Endothelial cell of umbilical vein (primary cell): ENCODE measurements around the gene AMT. TPM values are rescaled to one million over a fixed set of nuclear protein-coding genes. Genes with fewer than 3 reads are reported as not detected.

Experiments used
- BruUV-seq: library from RNA; stranded (reverse); fragments of 400-500 nt; replicated peaks from 2 replicates; lab custom pipeline; 2021; lab: Mats Ljungman, UMichigan
- CTCF ChIA-PET: fragments of 300-600, 350-600 bp; sonication (Branson Sonifier 250); formaldehyde crosslinking; loops from one replicate; lab custom pipeline; 2021; ENCODE audit warnings: antibody characterized with exemption, inconsistent platforms; lab: Charles Lee
- POLR2A ChIA-PET: fragments of 300-600, 350-600 bp; sonication (Branson Sonifier 250); formaldehyde crosslinking; loops from one replicate; lab custom pipeline; 2021; ENCODE audit warnings: antibody characterized with exemption, inconsistent platforms; lab: Charles Lee
- DNase-seq: peaks from one replicate; pipeline ENCODE4 v3.0.0-alpha.2; 2011; ENCODE audit warnings: low read depth, low spot score
- FAIRE-seq: peaks from 2 replicates; lab custom pipeline; 2011; peaks lifted over from hg19 to GRCh38; lab: Jason Lieb, UNC
- H2AFZ ChIP-seq: 2 replicates; pipeline ENCODE4 v1.6.0; 2012; ENCODE audit warnings: low read depth, low read length, control low read depth, inconsistent platforms
- H3K27ac ChIP-seq: 2 replicates; pipeline ENCODE4 v1.5.1; 2011; ENCODE audit warnings: low read depth, mild to moderate bottlenecking, control low read depth, low read length, moderate library complexity; ENCODE audit not compliant: insufficient read depth
- H3K27me3 ChIP-seq, 2 experiments: 2 replicates each; pipeline versions ENCODE4 v1.6.0 to v1.6.1; 2011; ENCODE audit warnings: low read length in 2 of 2, mixed read lengths in 1 of 2; ENCODE audit not compliant: control insufficient read depth in 2 of 2, insufficient read depth in 2 of 2
- H3K36me3 ChIP-seq, 2 experiments: 2 replicates in 1 of 2; 3 replicates in 1 of 2; pipeline ENCODE4 v1.5.1; 2011; ENCODE audit warnings: low read length in 2 of 2, mild to moderate bottlenecking in 1 of 2, moderate library complexity in 1 of 2; ENCODE audit not compliant: control insufficient read depth in 2 of 2, insufficient read depth in 2 of 2; ENCODE audit errors: extremely low read depth in 1 of 2
- H3K4me1 ChIP-seq: 3 replicates; pipeline ENCODE4 v1.5.1; 2011; ENCODE audit warnings: mild to moderate bottlenecking, low read length; ENCODE audit not compliant: control insufficient read depth, insufficient read depth; ENCODE audit errors: extremely low read depth
- H3K4me2 ChIP-seq: 2 replicates; pipeline ENCODE4 v1.6.1; 2011; ENCODE audit warnings: low read length, control low read depth, mixed read lengths; ENCODE audit not compliant: insufficient read depth
- H3K4me3 ChIP-seq, 3 experiments: fragments of 200-600 bp in 1 of 3; sonication (generic), shearing (Covaris generic) in 1 of 3; replicated peaks in 1 of 3; 2 replicates each; pipeline ENCODE4 v1.5.1; 2011 to 2016; ENCODE audit warnings: control low read depth in 3 of 3, low read length in 3 of 3, mild to moderate bottlenecking in 2 of 3, inconsistent platforms in 1 of 3, low read depth in 1 of 3, moderate library complexity in 1 of 3; ENCODE audit not compliant: insufficient read depth in 1 of 3
- H3K79me2 ChIP-seq: 2 replicates; pipeline ENCODE4 v1.6.0; 2012; ENCODE audit warnings: low read length, inconsistent platforms; ENCODE audit not compliant: control insufficient read depth, insufficient read depth
- H3K9ac ChIP-seq: replicated peaks from 2 replicates; pipeline ENCODE3; 2011; ENCODE audit warnings: low read length, control low read depth; ENCODE audit not compliant: insufficient read depth; ENCODE audit errors: extremely low read depth
- H3K9me1 ChIP-seq: replicated peaks from 3 replicates; pipeline ENCODE4 v1.6.0; 2011; ENCODE audit warnings: mild to moderate bottlenecking, low read length; ENCODE audit not compliant: control insufficient read depth, insufficient read depth; ENCODE audit errors: extremely low read depth
- H3K9me3 ChIP-seq: replicated peaks from 2 replicates; pipeline ENCODE4 v1.5.1; 2012; ENCODE audit warnings: low read length, inconsistent platforms; ENCODE audit not compliant: control insufficient read depth, insufficient read depth
- H4K20me1 ChIP-seq: replicated peaks from 2 replicates; pipeline ENCODE3; 2011; ENCODE audit warnings: mild to moderate bottlenecking, low read length; ENCODE audit not compliant: control insufficient read depth, insufficient read depth; ENCODE audit errors: extremely low read depth
- CTCF ChIP-seq, 2 donors: IDR thresholded peaks; 1 replicate in 1 of 2; 2 replicates in 1 of 2; pipeline ENCODE4 v1.5.1; 2011; ENCODE audit warnings: low read length in 2 of 2, mild to moderate bottlenecking in 2 of 2, moderate library complexity in 2 of 2, control low read depth in 1 of 2, inconsistent platforms in 1 of 2, low read depth in 1 of 2; ENCODE audit not compliant: insufficient read depth in 1 of 2; ENCODE audit errors: extremely low read depth in 1 of 2
- EZH2 ChIP-seq: IDR thresholded peaks from 2 replicates; pipeline ENCODE4 v1.6.1; 2012; ENCODE audit warnings: borderline replicate concordance, low read depth, mild to moderate bottlenecking, moderate library complexity, low read length, inconsistent platforms; ENCODE audit not compliant: severe bottlenecking
- FOS ChIP-seq: IDR thresholded peaks from 2 replicates; pipeline ENCODE4 v1.6.1; 2011; ENCODE audit warnings: mild to moderate bottlenecking, low read length, moderate library complexity, borderline replicate concordance; ENCODE audit not compliant: insufficient read depth
- GATA2 ChIP-seq: IDR thresholded peaks from 2 replicates; pipeline ENCODE4 v1.7.0; 2011; ENCODE audit warnings: low read depth, mild to moderate bottlenecking, moderate library complexity, mixed read lengths, low read length; ENCODE audit not compliant: insufficient read length, insufficient read depth
- JUN ChIP-seq: IDR thresholded peaks from 2 replicates; pipeline ENCODE4 v1.6.1; 2011; ENCODE audit warnings: borderline replicate concordance, low read depth; ENCODE audit not compliant: insufficient read length, insufficient read depth
- MAX ChIP-seq: IDR thresholded peaks from 2 replicates; pipeline ENCODE4 v1.6.1; 2011; ENCODE audit not compliant: insufficient read depth, insufficient read length
- MYC ChIP-seq: IDR thresholded peaks from one replicate; pipeline ENCODE4 v1.6.1; 2011; ENCODE audit warnings: mild to moderate bottlenecking, low read depth, low read length
- POLR2A ChIP-seq: IDR thresholded peaks from 2 replicates; pipeline ENCODE4 v1.6.1; 2012; ENCODE audit warnings: low read depth, mild to moderate bottlenecking, control low read depth, low read length
- POLR2AphosphoS5 ChIP-seq: IDR thresholded peaks from 2 replicates; pipeline ENCODE4 v1.6.1; 2012; ENCODE audit warnings: low read depth, mild to moderate bottlenecking, control low read depth, low read length, moderate library complexity; ENCODE audit not compliant: insufficient read depth
- dilution Hi-C: fragments of 300-500 bp; cut with MboI; formaldehyde crosslinking; loops from one replicate; pipeline ENCODE4 v1.15.0; 2019; ENCODE audit warnings: low sequenced_read_pairs; ENCODE audit not compliant: extremely low pct_ligation_motif_present
- intact Hi-C: fragments of 100-400 bp; cut with micrococcal nuclease; formaldehyde crosslinking; loops from one replicate; pipeline ENCODE4 v1.10.0; 2022
- polyA plus RNA-seq, 4 experiments: library from polyadenylated mRNA; depleted of rRNA in 3 of 4; stranded (reverse) in 3 of 4; unstranded in 1 of 4; fragments of >200 nt; gene quantifications; 2 replicates each; pipeline versions ENCODE4 v1.2.1 to v1.2.3, GENCODE V29; 2011 to 2012; ENCODE audit warnings: missing spikeins in 1 of 4
- total RNA-seq: library from RNA; stranded (reverse); gene quantifications from 2 replicates; pipeline ENCODE4 v1.2.3, GENCODE V29; 2021

Gene AMT
- total and polyA plus RNA-seq, 2 donors (not counting 3 experiments of a cell fraction or from before 2014, with no cell fraction given) = 4.4 to 9.0 TPM

GRCh38 chr3:49454898-49455681, 32.8 kb upstream of the AMT start:
- no TSS peak for BruUV-seq
- dilution Hi-C loops (no loop called here), intact Hi-C loops (no loop called here)
- TF ChIP-seq EZH2 (no peak), GATA2 (no peak), MYC (no peak), MAX (no peak), CTCF (IDR thresholded peaks at IDR 0.05; ENCODE audit: extremely low read depth in 1 of 2, insufficient read depth in 1 of 2, low read depth in 1 of 2, low read length in 2 of 2) (no peak), FOS (no peak), POLR2A (no peak), POLR2AphosphoS5 (no peak), JUN (no peak)
- Histone ChIP-seq H3K4me1 (no peaks in the 10 kb centered on the region), H3K79me2 (no peaks in the 10 kb centered on the region), H3K9ac (no peak overlapping the region), H3K27ac (no peak overlapping the region), H3K9me1 (no peaks in the 10 kb centered on the region), H3K4me2 (no peak overlapping the region), H4K20me1 (no peaks in the 10 kb centered on the region), H3K9me3 (no peaks in the 10 kb centered on the region), H3K4me3 (no peak overlapping the region), H3K36me3 (no peaks in the 10 kb centered on the region), H3K27me3 (no peaks in the 10 kb centered on the region), H2AFZ (no peak overlapping the region)
- ChIA-PET CTCF (interaction anchor here (1.1 to 1.5 kb wide), 2 partner anchors 115 to 217 kb away, joined by 3 to 5 read pairs; partner anchors contain the start of gene USP4), POLR2A (no interaction called here)
- DNase-seq = no peak
- no peak for FAIRE-seq
